Esophagus muscularis mucosa (tissue), 4 donors: Measurements from ENCODE around the gene PDS5A. TPM values are rescaled to one million over a fixed set of nuclear protein-coding genes. Genes with fewer than 3 reads are reported as not detected.
A peak's percentile ranks its signal among the peaks of the same experiment; 100 is the strongest.
"Not testable (repeated sequence)": the region's sequence is repeated elsewhere in the genome, so short reads cannot be mapped to it uniquely, and the experiment has no call there.

Experiments used
- DNase-seq: peaks from one replicate; pipeline ENCODE4 v3.0.0-alpha.2; 2017; ENCODE audit errors: extremely low spot score
- H3K27ac ChIP-seq, 4 donors: fragments of 200-600 bp; sonication (generic); replicated peaks in 1 of 4; 1 replicate in 3 of 4; 2 replicates in 1 of 4; pipeline ENCODE4 v1.5.1; 2016 to 2019; ENCODE audit warnings: mild to moderate bottlenecking in 1 of 4
- H3K27me3 ChIP-seq, 4 donors: fragments of 200-600 bp; sonication (generic); one replicate each; pipeline versions ENCODE4 v1.5.1 to v1.6.0; 2016 to 2019
- H3K36me3 ChIP-seq, 4 donors: fragments of 200-600 bp; sonication (generic); one replicate each; pipeline ENCODE4 v1.5.1; 2016 to 2019
- H3K4me1 ChIP-seq, 4 donors: fragments of 200-600 bp; sonication (generic); one replicate each; pipeline ENCODE4 v1.5.1; 2016 to 2019
- H3K4me3 ChIP-seq, 4 donors: fragments of 200-600 bp; sonication (generic); 1 replicate in 2 of 4; 2 replicates in 2 of 4; pipeline ENCODE4 v1.5.1; 2016 to 2019; ENCODE audit warnings: mild to moderate bottlenecking in 4 of 4, moderate library complexity in 1 of 4
- H3K9me3 ChIP-seq, 4 donors: fragments of 200-600 bp; sonication (generic); 1 replicate in 3 of 4; 2 replicates in 1 of 4; pipeline ENCODE4 v1.5.1; 2016 to 2019
- CTCF ChIP-seq, 3 experiments: fragments of 200-600 bp in 2 of 3; fragments of 450-650 bp in 1 of 3; sonication (generic) in 2 of 3; IDR thresholded peaks; one replicate each; pipeline ENCODE4 v1.5.1; 2017 to 2019; ENCODE audit warnings: antibody characterized with exemption in 3 of 3, mild to moderate bottlenecking in 2 of 3, moderate library complexity in 1 of 3
- EP300 ChIP-seq: sonication (generic); formaldehyde crosslinking; IDR thresholded peaks from one replicate; pipeline ENCODE4 v1.6.1; 2017; ENCODE audit warnings: antibody characterized with exemption
- POLR2A ChIP-seq: fragments of 450-650 bp; IDR thresholded peaks from one replicate; pipeline ENCODE4 v1.6.1; 2017; ENCODE audit warnings: antibody characterized with exemption, moderate library complexity, mild to moderate bottlenecking, low read depth
- POLR2AphosphoS5 ChIP-seq, 2 donors: sonication (generic); formaldehyde crosslinking; IDR thresholded peaks; one replicate each; pipeline ENCODE4 v1.6.1; 2017; ENCODE audit warnings: antibody characterized with exemption in 2 of 2
- whole genome bisulfite sequencing: methylation state at CpG from one replicate; pipeline ENCODE4 v1.1.5; 2018; 5-methylcytosine and 5-hydroxymethylcytosine counted together
- intact Hi-C: fragments of 100-400 bp; cut with DNase I; formaldehyde crosslinking; loops from one replicate; pipeline ENCODE4 v1.15.1; 2023
- total RNA-seq, 4 donors: library from RNA; depleted of rRNA; stranded (reverse); fragments of >200 nt; gene quantifications; one replicate each; pipeline versions ENCODE4 v1.1.0 to v1.2.1, GENCODE V29; 2016

Gene PDS5A
- total RNA-seq, 4 donors from 2014 or later, result 48.2 to 56.1 (median 51.3) TPM

- H3K4me1 ChIP-seq, result peaks cover 15 to 44% (median 37%) of the 10 kb centered on the region in 4 donors
- no peaks in the 10 kb centered on the region for H3K9me3 ChIP-seq
- TF ChIP-seq EP300 (no peak), POLR2AphosphoS5 (IDR thresholded peaks at IDR 0.05) (peak in 1 of 2 donors; percentile 44), CTCF (IDR thresholded peaks at IDR 0.05) (peak; percentile 84 to 91 (median 88))
- peak overlapping the region; percentile 84 to 97 (median 90) for H3K4me3 ChIP-seq
- H3K27me3 ChIP-seq, result no peaks in the 10 kb centered on the region
- peaks cover 9 to 31% (median 25%) of the 10 kb centered on the region in 4 donors for H3K36me3 ChIP-seq
- 1% methylated on average over 26 of the region's 41 CpGs for WGBS
- DNase-seq, result peak; percentile 93
- intact Hi-C loops, result loop anchor here (2.0 to 5.0 kb wide), 3 partner anchors 81 to 339 kb away; partner anchors contain the start of genes N4BP2, SMIM14 and UBE2K
- peak overlapping the region; percentile 96 to 97 (median 97) for H3K27ac ChIP-seq
Measured at GRCh38 chr4:39976141-39976944, 1.4 kb downstream of the PDS5A start.

GRCh38 chr4:39975488-39976089 lies 2.1 kb downstream of the PDS5A start:
- peak overlapping the region; percentile 84 to 97 (median 90) for H3K4me3 ChIP-seq
- peaks cover 9 to 31% (median 25%) of the 10 kb centered on the region in 4 donors for H3K36me3 ChIP-seq
- 63% methylated on average over 4 of the region's 4 CpGs for WGBS
- DNase-seq, result no peak
- intact Hi-C loops, result loop anchor here (2.0 to 5.0 kb wide), 4 partner anchors 82 to 507 kb away; partner anchors contain the start of genes N4BP2, SMIM14 and UBE2K
- peak overlapping the region in 3 of 4 donors; percentile 96 to 97 (median 97) for H3K27ac ChIP-seq
- H3K27me3 ChIP-seq, result no peaks in the 10 kb centered on the region
- peaks cover 21 to 51% (median 44%) of the 10 kb centered on the region in 4 donors for H3K4me1 ChIP-seq
- TF ChIP-seq POLR2A (no peak), CTCF (IDR thresholded peaks at IDR 0.05) (no peak), POLR2AphosphoS5 (IDR thresholded peaks at IDR 0.05) (no peak), EP300 (no peak)
- H3K9me3 ChIP-seq, result no peaks in the 10 kb centered on the region

DNA sequence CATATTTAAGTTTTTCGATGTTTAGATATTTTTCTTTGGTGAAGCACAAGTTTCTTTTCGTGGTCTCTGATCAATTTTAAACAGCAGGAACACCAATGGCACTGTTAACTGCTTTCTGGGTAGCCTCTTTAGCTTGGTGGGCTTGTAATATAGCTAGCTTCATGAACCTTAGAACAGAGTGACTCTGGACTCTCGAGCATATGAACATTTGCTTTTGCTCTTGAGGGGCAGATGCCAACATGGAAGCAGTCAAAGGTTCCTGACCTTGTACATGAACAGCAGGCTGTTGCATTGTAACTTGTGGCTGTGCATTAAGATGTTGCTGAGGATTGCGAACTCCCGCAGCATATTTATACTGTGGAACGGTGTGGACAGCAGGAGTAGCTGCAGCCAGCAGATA lies 4.7 kb downstream of the PDS5A start:
- intact Hi-C loops, H3K4me3 ChIP-seq, H3K27me3 ChIP-seq, DNase-seq, H3K9me3 ChIP-seq, H3K27ac ChIP-seq: not testable (repeated sequence)
- 73% methylated on average over 6 of the region's 6 CpGs for WGBS
- Histone ChIP-seq H3K4me1 (peaks cover 17 to 65% (median 59%) of the 10 kb centered on the region in 4 donors), H3K36me3 (peaks cover 9 to 32% (median 28%) of the 10 kb centered on the region in 4 donors)

DNA sequence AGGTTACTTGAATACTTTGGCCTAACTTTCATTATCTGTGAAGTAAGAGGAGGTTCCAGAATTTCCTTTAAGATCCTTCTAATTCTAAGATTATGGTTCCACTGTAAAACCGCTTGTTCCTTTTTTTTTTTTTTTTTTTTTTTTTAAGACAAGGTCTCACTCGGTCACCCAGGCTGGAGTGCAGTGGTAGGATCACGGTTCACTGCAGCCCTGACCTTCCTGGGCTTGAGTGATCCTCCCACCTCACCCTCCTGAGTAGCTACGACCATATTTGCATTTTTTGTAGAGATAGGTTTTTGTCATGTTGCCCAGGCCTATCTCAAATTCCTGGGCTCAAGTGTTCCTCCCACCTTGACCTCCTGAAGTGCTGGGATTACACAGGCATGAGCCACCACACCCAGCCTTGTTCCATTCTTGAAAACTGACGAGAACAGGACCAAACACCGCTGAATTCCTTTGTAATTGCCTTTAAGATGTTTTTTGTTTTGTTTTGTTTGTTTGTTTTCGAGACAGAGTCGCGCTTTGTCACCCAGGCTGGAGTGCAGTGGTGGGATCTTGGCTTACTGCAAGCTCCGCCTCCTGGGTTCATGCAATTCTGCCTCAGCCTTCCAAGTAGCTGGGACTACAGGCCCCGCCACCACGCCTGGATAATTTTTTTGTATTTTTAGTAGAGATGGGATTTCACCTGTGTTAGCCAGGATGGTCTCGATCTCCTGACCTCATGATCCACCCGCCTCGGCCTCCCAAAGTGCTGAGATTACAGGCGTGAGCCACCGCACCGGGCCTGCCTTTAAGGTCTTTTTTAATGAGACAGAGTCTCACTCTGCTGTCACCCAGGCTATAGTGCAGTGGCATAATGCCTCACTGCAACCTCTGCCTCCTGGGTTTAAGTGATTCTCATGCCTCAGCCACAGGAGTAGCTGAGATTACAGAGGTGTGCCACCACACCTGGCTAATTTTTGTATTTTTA lies 6.8 kb downstream of the PDS5A start:
- H3K27ac ChIP-seq, result no peak overlapping the region
- no peaks in the 10 kb centered on the region for H3K27me3 ChIP-seq
- no peak for TF ChIP-seq CTCF (IDR thresholded peaks at IDR 0.05)
- no peak for TF ChIP-seq POLR2A
- no peak for TF ChIP-seq POLR2AphosphoS5 (IDR thresholded peaks at IDR 0.05)
- TF ChIP-seq EP300, result no peak
- intact Hi-C loops, result no loop called here
- no peak for DNase-seq
- peaks cover 14 to 69% (median 61%) of the 10 kb centered on the region in 4 donors for H3K4me1 ChIP-seq
- H3K4me3 ChIP-seq, result no peak overlapping the region
- 86% methylated on average over 17 of the region's 18 CpGs for WGBS
- H3K9me3 ChIP-seq, result no peaks in the 10 kb centered on the region
- H3K36me3 ChIP-seq, result peaks cover 9 to 36% (median 27%) of the 10 kb centered on the region in 4 donors
